WTC11 (cell line): Measurements from ENCODE around the gene IQCK. TPM values are rescaled to one million over a fixed set of nuclear protein-coding genes. Genes with fewer than 3 reads are reported as not detected.

Source experiments
- ATAC-seq: fragments of 200-7000 bp; cut with Tn5 transposase; 2 replicates; pipeline ENCODE4 v1.10.0; 2021; ENCODE audit warnings: mild to moderate bottlenecking, moderate library complexity
- CTCF ChIA-PET: fragments of 300-600 bp; sonication (Branson Sonifier 250); formaldehyde crosslinking; loops from one replicate; lab custom pipeline; 2021; ENCODE audit warnings: antibody characterized with exemption; lab: Charles Lee
- POLR2A ChIA-PET: fragments of 350-600 bp; sonication (Branson Sonifier 250); formaldehyde crosslinking; loops from one replicate; lab custom pipeline; 2021; ENCODE audit warnings: antibody characterized with exemption; lab: Charles Lee
- DNase-seq: peaks from one replicate; pipeline ENCODE4 v3.0.0; 2021; ENCODE audit warnings: low spot score
- H3K27ac Mint-ChIP-seq: 2 replicates; pipeline ENCODE4 v1.8.0; 2021; ENCODE audit warnings: mixed read lengths
- H3K27me3 Mint-ChIP-seq: 2 replicates; pipeline ENCODE4 v1.8.0; 2021; ENCODE audit warnings: low read depth, mild to moderate bottlenecking, moderate library complexity, mixed read lengths
- H3K36me3 Mint-ChIP-seq: 2 replicates; pipeline ENCODE4 v1.8.0; 2021; ENCODE audit warnings: mixed read lengths
- H3K4me1 Mint-ChIP-seq: 2 replicates; pipeline ENCODE4 v1.8.0; 2022; ENCODE audit warnings: mixed read lengths
- H3K4me3 Mint-ChIP-seq: 2 replicates; pipeline ENCODE4 v1.8.0; 2021; ENCODE audit warnings: mild to moderate bottlenecking, moderate library complexity, mixed read lengths
- H3K9me3 Mint-ChIP-seq: 2 replicates; pipeline ENCODE4 v1.8.0; 2021; ENCODE audit warnings: mixed read lengths
- AR ChIP-seq: fragments of 250-450 bp; sonication (Bioruptor Pico); IDR thresholded peaks from 2 replicates; pipeline ENCODE4 v1.9.0; 2021; ENCODE audit warnings: mild to moderate bottlenecking
- ATF1 ChIP-seq: sonication (generic); formaldehyde crosslinking; IDR thresholded peaks from 2 replicates; pipeline ENCODE4 v1.8.1; 2023; ENCODE audit warnings: mild to moderate bottlenecking, moderate library complexity, missing genetic modification reagents
- CDX4 ChIP-seq: fragments of 250-450 bp; sonication (Bioruptor Pico); IDR thresholded peaks from 2 replicates; pipeline ENCODE4 v1.9.0; 2021; ENCODE audit warnings: moderate library complexity, mild to moderate bottlenecking, inconsistent platforms, borderline replicate concordance
- E2F1 ChIP-seq: sonication (generic); formaldehyde crosslinking; IDR thresholded peaks from 2 replicates; pipeline ENCODE4 v1.8.0; 2022; ENCODE audit warnings: mild to moderate bottlenecking, missing genetic modification reagents
- ELF4 ChIP-seq: sonication (generic); formaldehyde crosslinking; IDR thresholded peaks from 2 replicates; pipeline ENCODE4 v1.8.1; 2022; ENCODE audit warnings: low read depth, mild to moderate bottlenecking, moderate library complexity, missing genetic modification reagents
- FOXJ3 ChIP-seq: sonication (generic); formaldehyde crosslinking; IDR thresholded peaks from 2 replicates; pipeline ENCODE4 v1.9.0; 2021; ENCODE audit warnings: missing genetic modification reagents, mild to moderate bottlenecking, borderline replicate concordance
- JAZF1 ChIP-seq: fragments of 250-450 bp; sonication (Bioruptor Pico); IDR thresholded peaks from 2 replicates; pipeline ENCODE4 v1.9.0; 2021; ENCODE audit warnings: moderate library complexity, mild to moderate bottlenecking, inconsistent platforms
- MLX ChIP-seq: sonication (generic); formaldehyde crosslinking; IDR thresholded peaks from 2 replicates; pipeline ENCODE4 v1.8.1; 2023; ENCODE audit warnings: mild to moderate bottlenecking, missing genetic modification reagents, moderate library complexity
- NFATC4 ChIP-seq: fragments of 250-450 bp; sonication (Bioruptor Pico); IDR thresholded peaks from 2 replicates; pipeline ENCODE4 v1.9.0; 2021; ENCODE audit warnings: mild to moderate bottlenecking
- NFE2L1 ChIP-seq: sonication (generic); formaldehyde crosslinking; IDR thresholded peaks from 2 replicates; pipeline ENCODE4 v1.8.1; 2023; ENCODE audit warnings: missing genetic modification reagents
- NR2C2 ChIP-seq: sonication (generic); formaldehyde crosslinking; IDR thresholded peaks from 2 replicates; pipeline ENCODE4 v1.8.0; 2022; ENCODE audit warnings: mild to moderate bottlenecking, missing genetic modification reagents
- OVOL2 ChIP-seq: fragments of 250-450 bp; sonication (Bioruptor Pico); IDR thresholded peaks from 2 replicates; pipeline ENCODE4 v1.9.0; 2021; ENCODE audit warnings: mild to moderate bottlenecking, borderline replicate concordance
- PRDM15 ChIP-seq: sonication (generic); formaldehyde crosslinking; IDR thresholded peaks from 2 replicates; pipeline ENCODE4 v1.8.0; 2022; ENCODE audit warnings: missing genetic modification reagents
- PREB ChIP-seq: sonication (generic); formaldehyde crosslinking; IDR thresholded peaks from 2 replicates; pipeline ENCODE4 v1.8.1; 2022; ENCODE audit warnings: mild to moderate bottlenecking, missing genetic modification reagents, moderate library complexity, borderline replicate concordance
- PRRX2 ChIP-seq: fragments of 250-450 bp; sonication (Bioruptor Pico); IDR thresholded peaks from 2 replicates; pipeline ENCODE4 v1.8.0; 2021; ENCODE audit warnings: mild to moderate bottlenecking
- SP1 ChIP-seq: sonication (generic); formaldehyde crosslinking; conservative IDR thresholded peaks from 2 replicates; pipeline ENCODE4 v1.8.1; 2022; ENCODE audit warnings: missing genetic modification reagents
- STAT6 ChIP-seq: sonication (generic); formaldehyde crosslinking; conservative IDR thresholded peaks from 2 replicates; pipeline ENCODE4 v1.8.1; 2023; ENCODE audit warnings: mild to moderate bottlenecking, low read depth, missing genetic modification reagents, moderate library complexity
- ZNF121 ChIP-seq: sonication (generic); formaldehyde crosslinking; IDR thresholded peaks from 2 replicates; pipeline ENCODE4 v1.8.0; 2023; ENCODE audit warnings: missing genetic modification reagents
- ZNF671 ChIP-seq: fragments of 250-450 bp; sonication (Bioruptor Pico); IDR thresholded peaks from 2 replicates; pipeline ENCODE4 v1.8.0; 2021; ENCODE audit warnings: mild to moderate bottlenecking
- ZSCAN18 ChIP-seq: fragments of 250-450 bp; sonication (Bioruptor Pico); IDR thresholded peaks from 2 replicates; pipeline ENCODE4 v2.1.2; 2022; ENCODE audit warnings: mild to moderate bottlenecking, moderate library complexity
- total RNA-seq: library from RNA; stranded (reverse); gene quantifications from 3 replicates; pipeline ENCODE4 v1.2.3, GENCODE V29; 2021

IQCK gene
- total RNA-seq, 1 experiment from 2014 or later = 5.8 TPM

GRCh38 chr16:19760356-19761060, 42.4 kb downstream of the IQCK start:
- Mint-ChIP-seq H3K27me3 (no peaks in the 10 kb centered on the region), H3K4me3 (no peak overlapping the region), H3K27ac (no peak overlapping the region), H3K9me3 (no peaks in the 10 kb centered on the region), H3K36me3 (no peaks in the 10 kb centered on the region), H3K4me1 (peaks cover 9% of the 10 kb centered on the region)
- ChIA-PET CTCF (no interaction called here), POLR2A (no interaction called here)
- no peak for DNase-seq
- TF ChIP-seq ZNF121 (CRISPR knock-in tag) (no peak), NFE2L1 (CRISPR knock-in tag) (no peak), MLX (CRISPR knock-in tag) (no peak), E2F1 (CRISPR knock-in tag) (no peak), ELF4 (no peak), AR (CRISPR knock-in tag) (no peak), PRDM15 (CRISPR knock-in tag) (no peak), JAZF1 (CRISPR knock-in tag) (no peak), PREB (CRISPR knock-in tag) (no peak), OVOL2 (CRISPR knock-in tag) (no peak), PRRX2 (CRISPR knock-in tag) (no peak), ZNF671 (no peak), NFATC4 (CRISPR knock-in tag) (no peak), ATF1 (CRISPR knock-in tag) (no peak), STAT6 (no peak), SP1 (CRISPR knock-in tag) (no peak), FOXJ3 (CRISPR knock-in tag) (no peak), CDX4 (no peak), ZSCAN18 (no peak), NR2C2 (CRISPR knock-in tag) (no peak)
- ATAC-seq = no peak
